WI38 (cell line): ENCODE data around the gene IBA57.

ENCODE experiments used
- H3K4me3 ChIP-seq: 2 replicates; pipeline ENCODE4 v1.5.1; 2011; ENCODE audit warnings: low read depth, mild to moderate bottlenecking, control low read depth, low read length
- CTCF ChIP-seq: IDR thresholded peaks from 2 replicates; pipeline ENCODE4 v1.5.1; 2012; ENCODE audit warnings: low read depth, mild to moderate bottlenecking, control low read depth, low read length

The IBA57 gene

GRCh38 chr1:228190778-228191177, 25.2 kb downstream of the IBA57 start:
- TF ChIP-seq CTCF, result no peak
- H3K4me3 ChIP-seq, result no peak overlapping the region

- no peak for TF ChIP-seq CTCF
- no peak overlapping the region for H3K4me3 ChIP-seq
Observed at GRCh38 chr1:228194436-228194835, 28.8 kb downstream of the IBA57 start.

- no peak for TF ChIP-seq CTCF
- H3K4me3 ChIP-seq, result no peak overlapping the region
Observed at GRCh38 chr1:228194921-228195812, 29.6 kb downstream of the IBA57 start.

GRCh38 chr1:228197555-228198147, 32.0 kb downstream of the IBA57 start:
- no peak for TF ChIP-seq CTCF
- H3K4me3 ChIP-seq, result no peak overlapping the region

GRCh38 chr1:228198977-228199590, 33.5 kb downstream of the IBA57 start:
- no peak for TF ChIP-seq CTCF
- H3K4me3 ChIP-seq, result no peak overlapping the region

- H3K4me3 ChIP-seq, result no peak overlapping the region
- no peak for TF ChIP-seq CTCF
Observed at GRCh38 chr1:228204958-228205357, 39.4 kb downstream of the IBA57 start.
